HepG2 (cell line): Measurements from ENCODE around the gene ARMH1.

Experiments
- ZNF558 ChIP-seq: sonication (generic); formaldehyde crosslinking; IDR thresholded peaks from 2 replicates; pipeline ENCODE4 v1.9.0; 2022; ENCODE audit warnings: mild to moderate bottlenecking, missing genetic modification reagents, borderline replicate concordance
- ZNF883 ChIP-seq: sonication (generic); formaldehyde crosslinking; IDR thresholded peaks from 2 replicates; pipeline ENCODE4 v1.5.1; 2020; ENCODE audit warnings: mild to moderate bottlenecking, missing genetic modification reagents; ENCODE audit errors: not compliant biosample characterization
- TF ChIP-seq, protein P1 (sequence below): sonication (generic); formaldehyde crosslinking; IDR thresholded peaks from 2 replicates; pipeline ENCODE4 v1.5.0; 2020; ENCODE audit warnings: mild to moderate bottlenecking, missing genetic modification reagents, moderate library complexity

DNA sequence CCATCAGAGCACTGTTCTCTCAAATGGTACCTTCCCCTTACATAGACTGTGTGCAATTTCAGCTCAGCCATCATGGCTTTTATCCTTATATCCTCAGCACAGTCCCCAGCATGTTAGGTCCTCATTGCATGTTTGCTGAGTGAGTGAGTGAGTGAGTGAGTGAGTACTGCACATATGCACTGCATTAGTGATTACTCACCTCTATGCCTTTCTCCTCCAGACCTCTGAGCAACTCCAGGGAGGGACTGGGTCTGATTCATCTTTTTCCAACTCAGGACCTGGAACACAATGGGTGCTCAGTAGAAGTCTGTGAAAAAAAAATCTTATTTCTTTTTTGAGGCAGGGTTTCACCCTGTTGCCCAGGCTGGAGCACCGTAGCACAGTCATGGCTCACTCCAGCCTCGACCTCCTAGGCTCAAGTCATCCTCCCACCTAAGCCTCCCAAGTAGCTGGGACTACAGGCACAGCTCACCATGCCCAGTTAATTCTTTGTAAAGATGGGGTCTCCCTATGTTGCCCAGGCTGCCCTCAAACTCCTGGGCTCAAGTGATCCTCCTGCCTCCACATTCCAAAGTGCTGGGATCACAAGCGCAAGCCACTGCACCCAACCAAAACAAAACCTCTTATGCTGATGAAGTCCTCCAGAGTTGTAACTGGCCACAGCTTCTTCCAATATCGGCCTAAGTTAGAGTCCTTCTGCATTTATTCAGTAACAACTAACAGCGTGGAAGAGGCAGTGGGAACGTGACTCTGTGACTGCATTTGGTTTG, 32.8 kb downstream of the ARMH1 start:
- no peak for TF ChIP-seq ZNF558
- TF ChIP-seq, protein P1, sequence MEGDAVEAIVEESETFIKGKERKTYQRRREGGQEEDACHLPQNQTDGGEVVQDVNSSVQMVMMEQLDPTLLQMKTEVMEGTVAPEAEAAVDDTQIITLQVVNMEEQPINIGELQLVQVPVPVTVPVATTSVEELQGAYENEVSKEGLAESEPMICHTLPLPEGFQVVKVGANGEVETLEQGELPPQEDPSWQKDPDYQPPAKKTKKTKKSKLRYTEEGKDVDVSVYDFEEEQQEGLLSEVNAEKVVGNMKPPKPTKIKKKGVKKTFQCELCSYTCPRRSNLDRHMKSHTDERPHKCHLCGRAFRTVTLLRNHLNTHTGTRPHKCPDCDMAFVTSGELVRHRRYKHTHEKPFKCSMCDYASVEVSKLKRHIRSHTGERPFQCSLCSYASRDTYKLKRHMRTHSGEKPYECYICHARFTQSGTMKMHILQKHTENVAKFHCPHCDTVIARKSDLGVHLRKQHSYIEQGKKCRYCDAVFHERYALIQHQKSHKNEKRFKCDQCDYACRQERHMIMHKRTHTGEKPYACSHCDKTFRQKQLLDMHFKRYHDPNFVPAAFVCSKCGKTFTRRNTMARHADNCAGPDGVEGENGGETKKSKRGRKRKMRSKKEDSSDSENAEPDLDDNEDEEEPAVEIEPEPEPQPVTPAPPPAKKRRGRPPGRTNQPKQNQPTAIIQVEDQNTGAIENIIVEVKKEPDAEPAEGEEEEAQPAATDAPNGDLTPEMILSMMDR (CRISPR knock-in tag): no peak
- no peak for TF ChIP-seq ZNF883 (CRISPR knock-in tag)
